HG02759 (cell line): ENCODE data around the gene CDH22.

ENCODE experiments used
- ATAC-seq: cut with Tn5 transposase; IDR thresholded peaks from one replicate; pipeline ENCODE4 v1.9.1; 2021; ENCODE audit warnings: mild to moderate bottlenecking, moderate library complexity; ENCODE audit not compliant: unreplicated experiment

CDH22 gene, protein sequence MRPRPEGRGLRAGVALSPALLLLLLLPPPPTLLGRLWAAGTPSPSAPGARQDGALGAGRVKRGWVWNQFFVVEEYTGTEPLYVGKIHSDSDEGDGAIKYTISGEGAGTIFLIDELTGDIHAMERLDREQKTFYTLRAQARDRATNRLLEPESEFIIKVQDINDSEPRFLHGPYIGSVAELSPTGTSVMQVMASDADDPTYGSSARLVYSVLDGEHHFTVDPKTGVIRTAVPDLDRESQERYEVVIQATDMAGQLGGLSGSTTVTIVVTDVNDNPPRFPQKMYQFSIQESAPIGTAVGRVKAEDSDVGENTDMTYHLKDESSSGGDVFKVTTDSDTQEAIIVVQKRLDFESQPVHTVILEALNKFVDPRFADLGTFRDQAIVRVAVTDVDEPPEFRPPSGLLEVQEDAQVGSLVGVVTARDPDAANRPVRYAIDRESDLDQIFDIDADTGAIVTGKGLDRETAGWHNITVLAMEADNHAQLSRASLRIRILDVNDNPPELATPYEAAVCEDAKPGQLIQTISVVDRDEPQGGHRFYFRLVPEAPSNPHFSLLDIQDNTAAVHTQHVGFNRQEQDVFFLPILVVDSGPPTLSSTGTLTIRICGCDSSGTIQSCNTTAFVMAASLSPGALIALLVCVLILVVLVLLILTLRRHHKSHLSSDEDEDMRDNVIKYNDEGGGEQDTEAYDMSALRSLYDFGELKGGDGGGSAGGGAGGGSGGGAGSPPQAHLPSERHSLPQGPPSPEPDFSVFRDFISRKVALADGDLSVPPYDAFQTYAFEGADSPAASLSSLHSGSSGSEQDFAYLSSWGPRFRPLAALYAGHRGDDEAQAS

GRCh38 chr20:46308258-46309157 is at the start of gene CDH22:
Gene CDH22 (minus strand): TSS chr20:46308498. CDS start chr20:46251294, 57,204 bp downstream.
- ATAC-seq = peak; percentile 48

- no peak for ATAC-seq
These were observed 48.8 kb upstream of the CDH22 start for GRCh38 chr20:46357030-46357514.

GRCh38 chr20:46356195-46357029 is 48.1 kb upstream of the CDH22 start:
- ATAC-seq = no peak

- no peak for ATAC-seq
These were observed 47.5 kb upstream of the CDH22 start for GRCh38 chr20:46355778-46356177.

- ATAC-seq = no peak
These were observed 46.8 kb upstream of the CDH22 start for GRCh38 chr20:46354920-46355654.

DNA sequence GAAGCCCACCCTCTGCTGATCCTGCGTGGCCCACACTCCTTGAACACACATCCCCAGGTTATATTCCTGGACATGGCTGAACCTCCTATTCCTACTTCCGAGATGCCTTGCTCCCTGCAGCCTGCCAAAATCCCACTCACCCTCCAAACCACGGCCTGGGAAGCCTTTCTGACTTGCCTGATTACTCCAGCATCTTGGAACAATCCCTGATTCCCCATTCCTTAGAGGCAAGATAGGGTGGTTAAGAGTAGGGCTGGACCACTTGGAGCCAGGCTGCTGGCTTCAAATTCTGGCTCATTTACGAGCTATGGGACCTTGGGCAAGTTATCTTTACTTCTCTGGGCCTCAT is 45.9 kb upstream of the CDH22 start:
- ATAC-seq = no peak

GRCh38 chr20:46353500-46354206 is 45.4 kb upstream of the CDH22 start:
- no peak for ATAC-seq

DNA sequence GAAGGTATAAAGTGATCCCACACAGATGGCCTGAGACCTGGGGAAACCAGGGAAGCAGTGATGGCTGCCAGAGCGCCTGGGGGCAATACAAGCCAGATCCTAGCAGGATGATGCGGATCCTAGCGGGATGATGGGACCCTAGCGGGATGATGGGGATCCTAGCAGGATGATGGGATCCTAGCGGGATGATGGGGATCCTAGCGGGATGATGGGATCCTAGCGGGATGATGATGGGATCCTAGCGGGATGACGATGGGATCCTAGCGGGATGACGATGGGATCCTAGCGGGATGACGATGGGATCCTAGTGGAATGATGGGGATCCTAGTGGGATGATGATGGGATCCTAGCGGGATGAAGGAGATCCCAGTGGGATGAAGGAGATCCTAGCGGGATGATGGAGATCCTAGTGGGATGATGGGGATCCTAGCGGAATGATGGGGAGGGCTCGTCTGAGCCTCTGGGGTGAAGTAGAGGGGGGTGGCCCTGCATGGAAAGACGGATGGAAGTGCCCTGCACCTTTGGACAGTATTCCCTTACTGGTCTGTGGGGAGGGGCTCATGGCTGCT is 44.2 kb upstream of the CDH22 start:
- no peak for ATAC-seq

- ATAC-seq = no peak
These were observed 43.2 kb upstream of the CDH22 start for GRCh38 chr20:46351357-46352058.

- ATAC-seq = no peak
These were observed 42.6 kb upstream of the CDH22 start for GRCh38 chr20:46350986-46351267.

DNA sequence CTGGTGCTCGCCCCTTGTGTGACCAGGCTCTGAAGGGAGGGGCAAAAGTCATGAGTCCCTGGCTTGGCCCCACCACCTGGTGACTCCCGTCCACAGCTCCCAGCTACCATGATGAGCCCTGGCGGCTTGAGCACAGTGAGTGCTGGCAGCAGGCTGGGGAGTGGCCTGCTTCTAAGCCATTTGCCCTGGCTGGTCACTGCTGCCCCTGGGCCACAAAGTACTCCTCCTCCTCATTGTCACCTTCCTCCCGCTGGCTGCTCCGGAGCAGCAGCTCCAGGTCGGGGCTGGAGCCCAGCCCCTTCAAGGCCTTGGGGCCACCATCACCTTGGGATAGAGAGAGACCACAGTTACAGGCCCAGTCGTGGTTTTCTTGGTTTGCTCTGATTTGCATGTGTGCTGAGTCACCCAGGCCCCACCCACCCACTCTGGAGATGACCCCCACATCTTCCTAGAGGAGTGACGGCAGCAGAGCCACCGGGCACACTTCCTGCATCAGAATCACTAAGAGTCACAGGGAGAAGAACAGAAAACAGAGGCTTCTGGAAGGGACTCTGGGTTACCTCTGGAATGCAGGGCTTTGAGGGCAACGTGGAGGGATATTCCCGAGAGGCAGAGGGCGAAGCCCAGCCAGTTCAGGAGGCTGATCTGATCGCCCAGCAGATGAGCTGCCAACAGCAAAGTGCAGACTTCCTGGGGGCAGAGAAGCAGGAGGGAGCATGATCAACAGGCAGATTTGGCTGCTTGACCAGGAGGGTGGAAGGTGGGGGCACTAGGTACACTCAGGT is 42.1 kb upstream of the CDH22 start:
- peak; percentile 70 for ATAC-seq

- no peak for ATAC-seq
These were observed 41.4 kb upstream of the CDH22 start for GRCh38 chr20:46349742-46350056.

DNA sequence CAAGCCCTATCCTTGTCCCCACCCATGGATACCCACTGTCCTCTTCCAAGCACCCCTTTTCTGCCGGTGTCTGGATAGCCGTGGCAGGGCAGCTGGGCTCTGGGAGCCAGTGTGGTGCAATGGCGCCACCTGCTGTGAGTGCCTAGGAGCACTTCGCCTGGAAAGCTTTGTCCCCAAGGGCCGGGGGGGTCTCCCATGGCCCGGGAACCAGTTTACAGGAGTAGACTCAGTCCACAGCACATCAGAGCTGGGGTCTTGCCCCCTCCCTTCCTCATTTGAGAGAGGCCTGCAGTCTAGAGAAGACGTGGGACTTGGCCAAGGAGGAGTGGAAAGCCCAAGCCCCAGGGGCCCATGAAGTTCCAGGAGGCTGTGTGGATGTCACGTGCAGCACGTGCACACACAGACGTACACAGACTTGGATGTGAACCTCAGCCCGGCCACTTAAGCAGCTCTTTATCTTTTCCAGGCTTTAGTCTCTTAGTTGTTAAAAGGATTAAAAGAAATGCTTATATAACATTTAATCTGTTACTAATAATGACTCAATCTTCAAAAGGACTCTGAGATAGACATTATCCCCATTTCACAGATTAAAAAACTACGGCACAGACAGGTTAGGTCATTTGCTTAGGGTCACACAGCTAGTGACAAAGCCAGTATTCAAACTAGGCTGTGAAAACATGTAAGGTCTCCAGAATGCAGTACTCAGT is 40.9 kb upstream of the CDH22 start:
- ATAC-seq = no peak

- ATAC-seq = no peak
These were observed 39.8 kb upstream of the CDH22 start for GRCh38 chr20:46347841-46348803.

GRCh38 chr20:46346770-46347169 is 38.5 kb upstream of the CDH22 start:
- no peak for ATAC-seq
